Esophagus squamous epithelium (tissue), 4 donors: ENCODE results near the gene ASNS.
"Not testable (repeated sequence)": the region's sequence is repeated elsewhere in the genome, so short reads cannot be mapped to it uniquely, and the experiment has no call there.

ENCODE experiments used
- CTCF ChIP-seq, 6 experiments: fragments of 450-650 bp in 4 of 6; fragments of 200-600 bp in 2 of 6; sonication (generic) in 2 of 6; IDR thresholded peaks; one replicate each; pipeline ENCODE4 v1.5.1; 2016 to 2019; ENCODE audit warnings: antibody characterized with exemption in 6 of 6, mild to moderate bottlenecking in 4 of 6, moderate library complexity in 4 of 6
- POLR2A ChIP-seq, 4 donors: fragments of 450-650 bp; IDR thresholded peaks; one replicate each; pipeline ENCODE4 v1.6.1; 2017; ENCODE audit warnings: antibody characterized with exemption in 4 of 4, mild to moderate bottlenecking in 4 of 4, moderate library complexity in 3 of 4

GRCh38 chr7:97896893-97897292 is 24.7 kb upstream of the ASNS start:
- not testable (repeated sequence) for TF ChIP-seq CTCF, POLR2A (IDR thresholded peaks at IDR 0.05)
